ENCODE results near the gene PTEN. TPM values are rescaled to one million over a fixed set of nuclear protein-coding genes. Genes with fewer than 3 reads are reported as not detected.
A peak's percentile ranks its signal among the peaks of the same experiment; 100 is the strongest.
"Not testable (repeated sequence)": the region's sequence is repeated elsewhere in the genome, so short reads cannot be mapped to it uniquely, and the experiment has no call there.

PTEN gene
- total RNA-seq, 1 experiment from 2014 or later, result 66.0 TPM

- TF ChIP-seq EZH2 (IDR thresholded peaks at IDR 0.05; ENCODE audit: borderline replicate concordance, low read depth, low read length, poor library complexity, severe bottlenecking) (no peak), CTCF (conservative IDR thresholded peaks at IDR 0.05; ENCODE audit: low read depth, low read length) (no peak)
- peak overlapping the region; percentile 38 for H3K27ac ChIP-seq (ENCODE audit: low read depth, low read length, poor library complexity, severe bottlenecking)
- POLR2A ChIA-PET (ENCODE audit: low non-redundant PET), result no interaction called here
- CTCF ChIA-PET, result no interaction called here
- peak overlapping the region; percentile 80 for H3K4me3 ChIP-seq (ENCODE audit: low read depth, low read length, poor library complexity, severe bottlenecking)
- BruUV-seq (replicated peaks), result no TSS peak
- no peaks in the 10 kb centered on the region for H3K9me3 ChIP-seq (ENCODE audit: low read depth, low read length, poor library complexity, severe bottlenecking)
- H3K4me1 ChIP-seq (ENCODE audit: insufficient read depth, low read length, poor library complexity, severe bottlenecking), result peaks cover 29% of the 10 kb centered on the region
- no peaks in the 10 kb centered on the region for H3K27me3 ChIP-seq (replicated peaks; ENCODE audit: insufficient read depth, low read depth, low read length, poor library complexity)
- DNase-seq (ENCODE audit: low spot score), result no peak
- intact Hi-C loops (cut with micrococcal nuclease; ENCODE audit: unreplicated experiment), result loop anchor here (5.0 to 10.0 kb wide), 2 partner anchors 60 to 107 kb away; no protein-coding TSS in a partner anchor
- H3K36me3 ChIP-seq (ENCODE audit: insufficient read depth, low read length, poor library complexity, severe bottlenecking), result no peaks in the 10 kb centered on the region
Observed at GRCh38 chr10:87867453-87867852, 4.0 kb downstream of the PTEN start.

GRCh38 chr10:87868277-87868676 is 4.9 kb downstream of the PTEN start:
- Histone ChIP-seq H3K4me1 (ENCODE audit: insufficient read depth, low read length, poor library complexity, severe bottlenecking) (peaks cover 29% of the 10 kb centered on the region), H3K9me3 (ENCODE audit: low read depth, low read length, poor library complexity, severe bottlenecking) (no peaks in the 10 kb centered on the region), H3K27me3 (replicated peaks; ENCODE audit: insufficient read depth, low read depth, low read length, poor library complexity) (no peaks in the 10 kb centered on the region), H3K36me3 (ENCODE audit: insufficient read depth, low read length, poor library complexity, severe bottlenecking) (peaks cover 8% of the 10 kb centered on the region), H3K27ac (ENCODE audit: low read depth, low read length, poor library complexity, severe bottlenecking) (peak overlapping the region; percentile 9), H3K4me3 (ENCODE audit: low read depth, low read length, poor library complexity, severe bottlenecking) (peak overlapping the region; percentile 80)
- BruUV-seq (replicated peaks), result no TSS peak
- TF ChIP-seq CTCF (conservative IDR thresholded peaks at IDR 0.05; ENCODE audit: low read depth, low read length) (no peak), EZH2 (IDR thresholded peaks at IDR 0.05; ENCODE audit: borderline replicate concordance, low read depth, low read length, poor library complexity, severe bottlenecking) (no peak)
- intact Hi-C loops (cut with micrococcal nuclease; ENCODE audit: unreplicated experiment), result loop anchor here (5.0 to 10.0 kb wide), 2 partner anchors 59 to 107 kb away; no protein-coding TSS in a partner anchor
- no peak for DNase-seq (ENCODE audit: low spot score)
- ChIA-PET POLR2A (ENCODE audit: low non-redundant PET) (no interaction called here), CTCF (no interaction called here)

GRCh38 chr10:87869139-87869538 is 5.7 kb downstream of the PTEN start:
- H3K36me3 ChIP-seq (ENCODE audit: insufficient read depth, low read length, poor library complexity, severe bottlenecking); POLR2A ChIA-PET (ENCODE audit: low non-redundant PET); H3K9me3 ChIP-seq (ENCODE audit: low read depth, low read length, poor library complexity, severe bottlenecking); CTCF ChIA-PET; H3K4me3 ChIP-seq (ENCODE audit: low read depth, low read length, poor library complexity, severe bottlenecking); DNase-seq (ENCODE audit: low spot score); H3K27ac ChIP-seq (ENCODE audit: low read depth, low read length, poor library complexity, severe bottlenecking); BruUV-seq (replicated peaks); H3K27me3 ChIP-seq (replicated peaks; ENCODE audit: insufficient read depth, low read depth, low read length, poor library complexity): not testable (repeated sequence)
- H3K4me1 ChIP-seq (ENCODE audit: insufficient read depth, low read length, poor library complexity, severe bottlenecking), result peaks cover 30% of the 10 kb centered on the region
- intact Hi-C loops (cut with micrococcal nuclease; ENCODE audit: unreplicated experiment), result loop anchor here (5.0 to 10.0 kb wide), 2 partner anchors 58 to 106 kb away; no protein-coding TSS in a partner anchor

Measured in A673 (cell line).